T-helper 1 cell treated with Interleukin-12 subunit alpha and Interleukin-12 subunit beta and Interleukin-4 antibody, amounts not matched to agents 30 μg/mL and 1 μg/mL, for 36 hours (primary cell): Measurements from ENCODE around the gene POU2F3.
A peak's percentile ranks its signal among the peaks of the same experiment; 100 is the strongest.

ENCODE experiments used
- H3K27ac Mint-ChIP-seq: one replicate; pipeline ENCODE4 v1.8.0; 2021; ENCODE audit warnings: mild to moderate bottlenecking, mixed read lengths
- H3K27me3 Mint-ChIP-seq: one replicate; pipeline ENCODE4 v1.8.0; 2021; ENCODE audit warnings: low read depth, mixed read lengths
- H3K36me3 Mint-ChIP-seq: one replicate; pipeline ENCODE4 v1.8.0; 2021; ENCODE audit warnings: low read depth, mixed read lengths
- H3K4me1 Mint-ChIP-seq: one replicate; pipeline ENCODE4 v1.8.0; 2021; ENCODE audit warnings: low read depth, mixed read lengths
- H3K4me3 Mint-ChIP-seq: one replicate; pipeline ENCODE4 v1.8.0; 2021; ENCODE audit warnings: mild to moderate bottlenecking, moderate library complexity, mixed read lengths
- H3K9me3 Mint-ChIP-seq: one replicate; pipeline ENCODE4 v1.8.0; 2021; ENCODE audit warnings: mixed read lengths

POU2F3 gene

DNA sequence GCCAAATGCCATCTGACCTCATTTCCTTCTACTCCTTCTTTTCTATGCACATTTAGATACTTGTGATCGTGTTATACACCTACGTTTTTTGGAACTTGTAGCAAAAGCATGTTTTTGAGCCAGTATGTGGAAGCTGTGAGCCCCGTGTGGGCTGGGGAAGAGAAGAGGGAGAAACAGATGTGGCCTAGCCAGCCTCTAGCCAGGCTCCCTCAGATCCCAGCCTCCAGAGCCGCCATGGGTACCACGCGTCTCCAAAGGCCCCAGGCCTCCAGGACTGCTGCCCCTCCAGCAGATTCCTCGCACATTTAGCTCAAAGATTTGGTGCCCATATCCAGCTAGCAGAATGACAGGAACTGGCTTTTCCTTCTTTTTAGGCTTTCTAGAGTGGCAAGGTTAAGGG is 68.1 kb downstream of the POU2F3 start:
- Mint-ChIP-seq H3K9me3 (no peaks in the 10 kb centered on the region), H3K27ac (no peak overlapping the region), H3K36me3 (no peaks in the 10 kb centered on the region), H3K27me3 (peaks cover 27% of the 10 kb centered on the region), H3K4me1 (no peaks in the 10 kb centered on the region), H3K4me3 (no peak overlapping the region)

DNA sequence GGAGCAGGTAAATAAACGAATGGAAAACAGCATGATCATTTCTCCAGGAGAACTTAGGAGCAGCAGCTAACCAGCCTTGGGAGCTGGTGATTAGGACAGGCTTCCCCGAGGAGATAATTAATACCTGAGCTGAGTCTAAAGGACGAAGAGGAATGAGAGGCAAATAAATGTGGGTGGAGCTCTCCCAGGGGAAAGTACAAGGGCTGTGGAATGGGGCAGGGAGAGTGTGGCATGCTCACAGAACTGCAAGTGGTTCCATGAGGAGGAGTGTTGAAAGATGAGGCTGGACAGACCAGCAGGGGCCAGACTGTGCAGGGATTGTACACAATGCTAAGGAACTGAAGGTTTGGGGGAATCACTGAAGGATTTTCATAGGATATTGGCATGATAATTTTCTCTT is 70.9 kb downstream of the POU2F3 start:
- Mint-ChIP-seq H3K27me3 (peaks cover 19% of the 10 kb centered on the region), H3K9me3 (no peaks in the 10 kb centered on the region), H3K36me3 (no peaks in the 10 kb centered on the region), H3K27ac (no peak overlapping the region), H3K4me3 (no peak overlapping the region), H3K4me1 (no peaks in the 10 kb centered on the region)

- Mint-ChIP-seq H3K27ac (no peak overlapping the region), H3K36me3 (no peaks in the 10 kb centered on the region), H3K4me3 (no peak overlapping the region), H3K27me3 (peaks cover 45% of the 10 kb centered on the region), H3K9me3 (no peaks in the 10 kb centered on the region), H3K4me1 (no peaks in the 10 kb centered on the region)
Measured at GRCh38 chr11:120314861-120315260, 74.9 kb downstream of the POU2F3 start.

- Mint-ChIP-seq H3K36me3 (no peaks in the 10 kb centered on the region), H3K4me1 (no peaks in the 10 kb centered on the region), H3K27me3 (peaks cover 54% of the 10 kb centered on the region), H3K4me3 (no peak overlapping the region), H3K9me3 (no peaks in the 10 kb centered on the region), H3K27ac (no peak overlapping the region)
Measured at GRCh38 chr11:120316880-120317688, 77.1 kb downstream of the POU2F3 start.

DNA sequence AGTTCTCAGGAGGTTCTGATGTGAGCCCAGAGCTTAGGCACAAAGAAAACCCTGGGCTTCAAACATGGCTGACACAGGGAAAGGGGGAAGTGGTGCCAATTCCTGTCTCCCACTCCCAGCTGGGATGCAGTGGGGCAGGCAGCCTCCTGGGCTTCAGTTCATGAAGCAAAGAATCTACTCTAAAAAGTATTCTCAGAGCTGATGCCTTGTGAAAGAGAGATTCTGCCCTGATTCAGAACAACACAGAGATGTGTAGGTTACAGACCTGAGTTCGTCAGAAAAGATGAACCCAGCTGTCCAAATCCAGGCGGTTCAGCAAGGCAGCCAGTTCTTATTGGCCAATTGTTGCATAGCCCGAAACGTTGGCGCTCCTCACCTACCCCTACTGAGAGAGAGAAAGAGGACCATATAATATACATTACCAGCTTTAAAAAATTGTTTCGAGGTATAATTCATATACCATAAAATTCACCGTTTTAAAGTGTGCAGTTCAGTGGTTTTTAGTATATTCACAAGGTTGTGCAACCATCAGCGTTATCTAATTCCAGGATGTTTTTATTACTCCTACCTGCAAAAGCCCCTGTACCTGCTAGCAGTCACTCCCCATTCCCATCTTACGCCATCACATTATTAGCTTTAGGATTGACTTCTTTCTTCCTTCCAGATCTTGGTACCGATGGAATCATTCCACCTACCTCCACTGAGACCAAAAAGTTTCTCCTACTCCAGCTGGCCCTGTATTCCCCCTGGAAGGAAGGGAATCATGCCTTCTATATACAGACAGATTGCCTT is 77.9 kb downstream of the POU2F3 start:
- H3K27me3 Mint-ChIP-seq, result peaks cover 52% of the 10 kb centered on the region
- no peaks in the 10 kb centered on the region for H3K36me3 Mint-ChIP-seq
- no peaks in the 10 kb centered on the region for H3K4me1 Mint-ChIP-seq
- no peaks in the 10 kb centered on the region for H3K9me3 Mint-ChIP-seq
- H3K4me3 Mint-ChIP-seq, result no peak overlapping the region
- H3K27ac Mint-ChIP-seq, result no peak overlapping the region

- no peaks in the 10 kb centered on the region for H3K36me3 Mint-ChIP-seq
- H3K4me1 Mint-ChIP-seq, result no peaks in the 10 kb centered on the region
- H3K9me3 Mint-ChIP-seq, result no peaks in the 10 kb centered on the region
- H3K27me3 Mint-ChIP-seq, result peaks cover 56% of the 10 kb centered on the region
- H3K4me3 Mint-ChIP-seq, result no peak overlapping the region
- no peak overlapping the region for H3K27ac Mint-ChIP-seq
Measured at GRCh38 chr11:120318906-120319305, 79.0 kb downstream of the POU2F3 start.

- Mint-ChIP-seq H3K9me3 (no peaks in the 10 kb centered on the region), H3K4me1 (peaks cover 18% of the 10 kb centered on the region), H3K4me3 (peak within 1 kb of the TSS; percentile 81), H3K27me3 (peaks cover 66% of the 10 kb centered on the region), H3K36me3 (peaks cover 3% of the 10 kb centered on the region), H3K27ac (no peak within 1 kb of the TSS)
Measured at GRCh38 chr11:120324932-120325810, 85.2 kb downstream of the POU2F3 start, which contains the start of gene TLCD5. Gene TLCD5 (plus strand): TSS chr11:120325299. CDS start chr11:120327442, 2,143 bp downstream.

DNA sequence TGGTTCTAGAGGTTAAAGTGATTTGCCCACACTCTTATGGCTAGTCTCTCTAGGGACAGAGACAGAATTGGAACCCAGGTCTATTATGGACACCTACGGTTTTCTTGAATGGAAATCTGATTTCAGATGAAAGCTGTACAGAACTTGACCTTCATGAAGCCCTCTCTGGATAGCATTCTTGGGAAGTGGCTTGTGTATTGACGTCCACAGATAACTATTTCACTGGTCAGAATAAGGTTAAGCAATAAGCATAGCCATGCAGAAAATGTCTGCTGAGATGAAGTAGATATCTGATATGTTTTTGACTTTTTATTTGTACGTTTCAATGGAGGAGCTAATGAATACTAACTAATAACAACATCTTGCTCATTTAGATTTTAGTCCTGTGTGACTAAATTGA is 86.3 kb downstream of the POU2F3 start:
- Mint-ChIP-seq H3K9me3 (no peaks in the 10 kb centered on the region), H3K36me3 (peaks cover 3% of the 10 kb centered on the region), H3K27me3 (peaks cover 65% of the 10 kb centered on the region), H3K27ac (no peak overlapping the region), H3K4me1 (peaks cover 18% of the 10 kb centered on the region), H3K4me3 (peak overlapping the region; percentile 59)

DNA sequence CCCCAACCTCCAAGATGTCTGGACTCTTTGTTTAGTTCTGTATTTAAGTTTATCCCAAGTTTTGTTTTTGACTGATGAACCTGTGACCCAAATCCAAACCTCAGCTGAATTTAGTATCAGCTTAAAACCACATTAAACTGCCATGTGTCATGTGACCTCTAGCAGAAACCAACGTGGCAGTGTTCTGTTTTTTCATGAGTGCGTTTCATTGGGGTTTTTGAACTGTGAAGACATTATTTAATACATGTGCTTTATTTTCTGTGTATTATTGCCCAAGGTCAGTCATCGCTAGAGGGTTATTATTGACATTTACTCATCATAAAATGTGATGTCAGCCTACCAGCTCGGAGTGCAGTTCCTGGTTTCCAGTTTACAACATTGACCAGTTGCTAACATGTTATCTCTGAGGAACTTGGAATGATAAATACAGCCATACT is 86.9 kb downstream of the POU2F3 start:
- Mint-ChIP-seq H3K36me3 (peaks cover 3% of the 10 kb centered on the region), H3K4me3 (peak overlapping the region; percentile 46), H3K27ac (no peak overlapping the region), H3K27me3 (peaks cover 66% of the 10 kb centered on the region), H3K9me3 (no peaks in the 10 kb centered on the region), H3K4me1 (peaks cover 18% of the 10 kb centered on the region)

GRCh38 chr11:120327311-120327710 is 87.4 kb downstream of the POU2F3 start:
- no peak overlapping the region for H3K4me3 Mint-ChIP-seq
- H3K27me3 Mint-ChIP-seq, result peaks cover 69% of the 10 kb centered on the region
- H3K27ac Mint-ChIP-seq, result no peak overlapping the region
- peaks cover 3% of the 10 kb centered on the region for H3K36me3 Mint-ChIP-seq
- H3K9me3 Mint-ChIP-seq, result no peaks in the 10 kb centered on the region
- H3K4me1 Mint-ChIP-seq, result peaks cover 18% of the 10 kb centered on the region

DNA sequence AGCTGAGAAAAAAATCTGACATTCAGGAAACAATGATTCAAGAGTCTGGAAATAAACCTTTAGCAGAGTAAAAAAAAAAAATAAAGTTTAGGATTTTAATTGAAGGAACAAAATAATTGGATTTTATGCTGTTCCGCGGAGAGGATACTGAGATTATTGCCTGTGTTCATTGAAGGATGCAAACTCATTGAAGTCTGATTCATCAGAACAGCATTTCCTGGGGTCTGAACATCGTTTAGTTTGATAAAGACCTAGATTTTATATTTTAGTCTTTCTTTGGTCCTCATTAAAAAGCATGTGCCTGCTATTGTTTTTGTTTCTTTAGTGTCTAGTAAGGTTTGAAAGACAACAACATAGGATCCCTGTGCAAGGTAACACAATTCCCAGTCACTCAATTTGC is 89.6 kb downstream of the POU2F3 start:
- Mint-ChIP-seq H3K9me3 (no peaks in the 10 kb centered on the region), H3K4me1 (peaks cover 20% of the 10 kb centered on the region), H3K4me3 (no peak overlapping the region), H3K27me3 (peaks cover 56% of the 10 kb centered on the region), H3K36me3 (peaks cover 3% of the 10 kb centered on the region), H3K27ac (no peak overlapping the region)

GRCh38 chr11:120330045-120330444 is 90.1 kb downstream of the POU2F3 start:
- no peaks in the 10 kb centered on the region for H3K9me3 Mint-ChIP-seq
- peaks cover 3% of the 10 kb centered on the region for H3K36me3 Mint-ChIP-seq
- H3K27ac Mint-ChIP-seq, result no peak overlapping the region
- peaks cover 20% of the 10 kb centered on the region for H3K4me1 Mint-ChIP-seq
- no peak overlapping the region for H3K4me3 Mint-ChIP-seq
- H3K27me3 Mint-ChIP-seq, result peaks cover 54% of the 10 kb centered on the region

- Mint-ChIP-seq H3K36me3 (peaks cover 3% of the 10 kb centered on the region), H3K9me3 (no peaks in the 10 kb centered on the region), H3K4me3 (no peak overlapping the region), H3K27ac (no peak overlapping the region), H3K4me1 (peaks cover 16% of the 10 kb centered on the region), H3K27me3 (peaks cover 46% of the 10 kb centered on the region)
Measured at GRCh38 chr11:120331301-120331996, 91.5 kb downstream of the POU2F3 start.
